ENCODE data around the gene MRPS26.

MRPS26 gene

GRCh38 chr20:3082955-3083952, 37.4 kb downstream of the MRPS26 start:
- no peak for TF ChIP-seq GATA3 (IDR thresholded peaks at IDR 0.05; ENCODE audit: low read depth, low read length)
- no peak for TF ChIP-seq GATA2 (IDR thresholded peaks at IDR 0.05; ENCODE audit: low read depth, low read length)

DNA sequence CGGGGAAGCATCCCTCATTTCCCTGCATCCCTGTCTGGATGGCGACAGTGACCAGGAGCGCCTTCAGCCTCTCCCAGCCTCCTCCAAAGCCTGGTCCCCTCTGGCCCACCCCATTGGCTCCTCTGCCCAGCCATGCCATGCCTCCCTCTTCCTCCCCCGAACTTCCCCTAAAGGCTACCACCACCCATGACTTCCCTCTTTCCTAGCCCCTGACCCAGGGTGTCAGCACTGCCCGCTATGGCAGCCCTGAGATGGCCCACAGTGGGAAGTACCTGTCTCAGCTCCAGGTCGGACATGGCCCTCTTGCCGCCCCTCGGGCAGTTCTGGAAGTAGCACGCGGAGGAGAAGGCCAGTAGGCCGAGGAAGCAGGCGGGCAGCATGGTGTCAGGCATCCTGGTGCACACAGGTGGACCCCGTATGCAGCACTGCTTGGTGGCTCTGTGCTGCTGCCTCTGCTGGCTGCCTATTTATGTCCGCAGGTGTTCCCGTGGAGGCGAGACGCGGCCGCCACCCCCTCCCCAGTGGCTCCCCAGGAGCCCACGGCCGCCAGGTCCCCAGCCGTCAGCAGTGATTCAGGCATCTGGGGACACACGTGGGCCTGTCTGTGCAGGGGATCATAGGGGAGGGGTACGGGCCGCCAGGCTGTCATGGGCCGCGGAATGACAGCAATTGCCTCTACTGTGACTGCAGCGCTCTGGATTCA, 38.6 kb downstream of the MRPS26 start, which contains the start of gene AVP:
Gene AVP (minus strand): TSS at position 442 of the 703 bp plus-strand sequence. CDS start 50 bp downstream, at position 392.
- no peak for TF ChIP-seq GATA3 (IDR thresholded peaks at IDR 0.05; ENCODE audit: low read depth, low read length)
- TF ChIP-seq GATA2 (IDR thresholded peaks at IDR 0.05; ENCODE audit: low read depth, low read length), result no peak

DNA sequence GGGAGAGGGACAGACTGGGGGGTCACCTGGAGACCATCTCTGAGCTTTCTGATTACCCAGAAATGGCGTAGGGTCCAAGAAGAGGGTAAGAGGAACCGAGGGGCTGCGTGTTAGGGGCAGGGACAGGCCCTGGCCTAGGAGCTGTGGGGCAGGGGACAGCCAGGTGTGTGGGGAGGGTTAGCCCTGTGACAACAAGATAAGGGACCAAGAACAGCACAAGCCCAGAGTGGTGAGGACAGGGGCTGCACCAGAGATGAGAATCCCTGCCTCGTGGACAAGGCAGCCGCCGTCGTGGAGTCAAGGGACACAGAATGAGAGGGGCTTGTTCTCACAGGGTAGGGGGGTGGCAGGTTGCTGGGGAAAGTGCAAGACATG, 39.1 kb downstream of the MRPS26 start:
- no peak for TF ChIP-seq GATA2 (IDR thresholded peaks at IDR 0.05; ENCODE audit: low read depth, low read length)
- TF ChIP-seq GATA3 (IDR thresholded peaks at IDR 0.05; ENCODE audit: low read depth, low read length), result no peak

DNA sequence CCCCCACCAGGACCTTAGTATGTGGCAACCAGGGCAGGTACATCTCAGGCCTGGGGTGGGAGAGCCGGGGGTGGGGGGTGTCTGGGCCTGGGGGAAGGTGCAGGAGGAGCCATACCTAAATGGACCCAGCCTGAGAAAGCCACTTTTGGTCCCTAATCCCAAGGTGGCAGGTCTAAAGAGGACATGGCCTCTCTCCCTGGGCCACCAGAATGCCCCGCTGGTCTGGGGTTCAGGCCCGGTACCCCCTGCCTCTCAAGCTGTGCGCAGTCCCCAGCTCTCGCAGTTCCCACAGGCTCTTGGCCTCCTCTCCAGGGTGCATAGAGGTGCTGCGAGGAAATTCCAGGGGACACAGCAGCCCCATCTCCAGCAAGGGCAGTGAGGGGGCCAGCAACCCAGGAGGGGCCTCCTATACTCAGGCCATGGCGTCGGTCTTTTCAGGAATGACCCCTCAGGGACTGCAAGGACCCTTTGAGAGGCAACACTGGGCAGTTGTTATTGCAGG, 39.8 kb downstream of the MRPS26 start:
- TF ChIP-seq GATA3 (IDR thresholded peaks at IDR 0.05; ENCODE audit: low read depth, low read length) (no peak), GATA2 (IDR thresholded peaks at IDR 0.05; ENCODE audit: low read depth, low read length) (no peak)

GRCh38 chr20:3088031-3088430, 42.2 kb downstream of the MRPS26 start:
- TF ChIP-seq GATA3 (IDR thresholded peaks at IDR 0.05; ENCODE audit: low read depth, low read length), result no peak
- no peak for TF ChIP-seq GATA2 (IDR thresholded peaks at IDR 0.05; ENCODE audit: low read depth, low read length)

DNA sequence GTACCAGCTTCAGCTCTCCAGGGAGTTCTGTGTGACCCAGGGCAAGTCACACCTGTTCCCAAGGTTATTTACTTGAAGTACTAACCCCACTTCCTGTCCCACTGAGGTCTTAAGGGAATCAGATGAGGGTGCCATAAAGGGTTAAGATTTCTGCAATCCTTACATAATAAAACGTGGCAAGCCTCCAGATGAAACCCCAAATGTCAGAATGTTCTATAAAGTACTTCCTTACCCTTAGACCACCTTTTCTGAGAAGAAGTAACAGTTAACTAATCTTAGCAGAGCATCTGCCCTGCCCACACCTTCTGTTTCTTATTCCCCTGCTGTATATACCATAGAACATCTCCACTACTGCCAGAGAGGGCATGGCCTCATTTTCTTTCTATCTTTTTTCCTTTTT, 44.7 kb downstream of the MRPS26 start:
- no peak for TF ChIP-seq GATA3 (IDR thresholded peaks at IDR 0.05; ENCODE audit: low read depth, low read length)
- TF ChIP-seq GATA2 (IDR thresholded peaks at IDR 0.05; ENCODE audit: low read depth, low read length), result no peak

- TF ChIP-seq GATA3 (IDR thresholded peaks at IDR 0.05; ENCODE audit: low read depth, low read length), result no peak
- no peak for TF ChIP-seq GATA2 (IDR thresholded peaks at IDR 0.05; ENCODE audit: low read depth, low read length)
Observed at GRCh38 chr20:3092611-3093379, 46.9 kb downstream of the MRPS26 start.

GRCh38 chr20:3093861-3094361, 48.1 kb downstream of the MRPS26 start:
- no peak for TF ChIP-seq GATA2 (IDR thresholded peaks at IDR 0.05; ENCODE audit: low read depth, low read length)
- TF ChIP-seq GATA3 (IDR thresholded peaks at IDR 0.05; ENCODE audit: low read depth, low read length), result no peak

DNA sequence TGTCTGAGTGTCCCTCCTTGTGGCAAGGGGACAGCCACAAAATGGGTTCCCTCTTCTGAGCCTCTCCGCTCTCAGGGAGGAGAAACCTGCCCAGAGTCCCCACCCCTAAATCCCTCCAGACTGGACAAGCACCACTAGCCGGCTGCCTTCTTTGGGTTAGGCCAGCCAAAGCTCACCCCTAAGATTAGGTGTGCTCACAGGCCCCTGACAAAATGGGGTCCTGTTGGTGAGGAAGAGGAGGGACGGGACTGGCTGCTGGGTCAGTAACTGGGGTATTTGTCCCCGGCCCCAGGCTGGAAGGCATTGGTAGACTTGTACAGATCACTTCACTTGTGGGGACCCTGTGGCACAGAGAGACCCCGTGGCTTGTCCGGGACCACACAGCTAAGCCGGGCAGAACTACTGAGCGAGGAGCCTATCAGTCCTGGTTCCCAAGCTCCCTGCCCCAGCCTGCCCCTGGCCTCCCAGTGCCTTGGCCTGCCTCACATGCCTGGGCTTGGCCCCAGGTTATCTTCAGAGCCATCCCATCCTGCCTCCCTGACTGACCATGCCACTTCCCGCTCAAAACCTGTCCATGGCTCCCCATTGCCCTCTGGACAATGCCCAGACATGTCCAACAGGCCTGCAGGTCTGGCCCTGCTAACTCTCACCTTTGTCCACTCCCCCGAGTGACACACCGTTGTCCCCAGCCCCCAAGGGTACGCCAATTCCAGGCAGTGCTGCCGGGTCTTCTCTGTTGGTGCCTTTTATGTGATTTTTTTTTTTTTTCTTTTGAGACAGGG, 49.2 kb downstream of the MRPS26 start:
- no peak for TF ChIP-seq GATA3 (IDR thresholded peaks at IDR 0.05; ENCODE audit: low read depth, low read length)
- TF ChIP-seq GATA2 (IDR thresholded peaks at IDR 0.05; ENCODE audit: low read depth, low read length), result no peak

Measured in SH-SY5Y (cell line).